ENCODE data around the gene MXRA7. TPM values are rescaled to one million over a fixed set of nuclear protein-coding genes. Genes with fewer than 3 reads are reported as not detected.

The MXRA7 gene
- total RNA-seq, 1 donor, result 287 TPM

DNA sequence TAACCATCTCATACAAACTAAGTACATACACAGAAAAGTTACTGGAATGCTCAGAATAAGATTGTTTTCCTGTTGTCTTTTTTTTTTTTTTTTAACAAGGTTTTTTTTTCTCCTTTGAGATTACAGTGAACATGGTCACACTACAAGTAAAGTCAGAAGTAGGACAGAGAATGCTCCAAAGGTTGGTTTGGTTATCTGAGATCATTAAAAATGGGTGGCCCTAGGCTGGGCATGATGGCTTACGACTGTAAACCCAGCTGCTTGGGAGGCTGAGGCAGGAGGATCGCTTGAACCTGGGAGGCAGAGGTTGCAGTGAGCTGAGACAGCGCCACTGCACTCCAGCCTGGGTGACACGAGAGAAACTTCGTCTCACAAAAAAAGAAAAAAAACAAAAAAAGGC is 60.3 kb downstream of the MXRA7 start:
- no peak for TF ChIP-seq CTCF (IDR thresholded peaks at IDR 0.05; ENCODE audit: insufficient read depth, low read length)
- DNase-seq (ENCODE audit: low read depth), result no peak
- H3K4me3 ChIP-seq (ENCODE audit: low read depth, low read length), result no peak overlapping the region

DNA sequence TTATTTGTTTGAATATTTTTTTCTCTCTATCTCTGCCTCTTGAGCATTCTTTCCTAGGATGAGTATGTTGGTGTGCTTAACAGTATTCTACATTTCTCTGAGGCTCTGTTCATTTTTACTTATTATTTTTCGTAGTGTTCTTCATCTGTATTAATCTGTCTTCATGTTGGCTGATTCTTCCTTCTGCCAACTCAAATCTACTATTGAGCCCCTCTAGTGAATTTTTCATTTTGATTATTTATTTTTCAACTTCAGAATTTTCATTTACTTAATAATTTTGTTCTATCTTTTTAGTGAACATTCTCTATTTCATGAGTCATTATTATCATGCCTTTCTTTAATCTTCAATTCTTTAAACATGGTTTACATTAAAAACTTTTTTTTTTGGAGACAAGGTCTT is 64.1 kb downstream of the MXRA7 start:
- no peak for DNase-seq (ENCODE audit: low read depth)
- no peak for TF ChIP-seq CTCF (IDR thresholded peaks at IDR 0.05; ENCODE audit: insufficient read depth, low read length)
- H3K4me3 ChIP-seq (ENCODE audit: low read depth, low read length), result no peak overlapping the region

- no peak for TF ChIP-seq CTCF (IDR thresholded peaks at IDR 0.05; ENCODE audit: insufficient read depth, low read length)
- no peak overlapping the region for H3K4me3 ChIP-seq (ENCODE audit: low read depth, low read length)
- no peak for DNase-seq (ENCODE audit: low read depth)
Observed at GRCh38 chr17:76645481-76645880, 65.3 kb downstream of the MXRA7 start.

DNA sequence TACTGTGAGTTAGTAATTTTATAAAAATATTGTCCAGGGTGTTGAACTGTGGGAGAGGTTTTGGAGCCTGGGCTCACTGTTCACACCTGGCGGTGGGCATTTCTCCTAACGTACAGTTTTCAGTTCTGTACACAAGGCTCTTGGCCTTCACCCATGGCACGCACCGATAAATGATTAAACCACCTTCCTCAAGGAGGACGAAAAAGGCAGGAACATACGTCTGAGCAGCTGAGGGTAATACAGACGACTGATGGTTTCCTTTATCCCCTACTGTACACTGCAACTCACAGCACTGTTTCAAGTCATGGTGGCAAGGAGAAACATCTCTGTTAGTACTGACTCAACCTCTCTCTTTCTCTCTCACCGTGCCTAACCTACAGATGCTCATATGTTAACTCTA is 65.8 kb downstream of the MXRA7 start:
- DNase-seq (ENCODE audit: low read depth), result no peak
- TF ChIP-seq CTCF (IDR thresholded peaks at IDR 0.05; ENCODE audit: insufficient read depth, low read length), result no peak
- no peak overlapping the region for H3K4me3 ChIP-seq (ENCODE audit: low read depth, low read length)

DNA sequence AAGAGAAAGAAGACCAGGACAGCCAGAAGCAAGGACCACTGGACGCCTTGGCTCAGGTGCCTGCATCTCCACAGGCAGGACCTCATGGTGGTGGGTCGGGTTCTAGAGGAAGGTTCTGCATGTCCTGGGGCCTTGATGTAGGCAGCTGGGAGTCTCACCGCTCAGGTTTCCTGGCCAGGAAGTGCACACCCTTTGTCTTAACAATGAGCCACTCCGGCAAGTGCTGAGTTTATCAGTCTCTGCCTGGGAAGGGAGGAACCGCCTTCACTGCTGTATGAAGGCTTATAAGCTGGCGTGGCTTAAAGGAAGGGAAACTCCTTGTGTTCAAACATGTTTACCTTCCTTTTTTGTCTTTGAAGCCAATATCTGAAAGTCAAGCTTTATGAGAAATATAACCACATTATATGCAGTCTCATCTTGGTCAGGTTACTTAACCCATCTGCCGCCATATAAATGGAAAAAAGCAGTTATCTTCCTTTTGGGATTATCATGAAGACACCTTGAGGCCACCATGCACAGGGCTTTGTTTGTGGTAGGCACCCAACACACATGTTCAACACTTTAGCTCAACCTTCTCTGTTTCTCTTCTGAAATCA is 67.1 kb downstream of the MXRA7 start, which contains the start of gene ST6GALNAC1:
ST6GALNAC1 (minus strand) TSS at position 205 of the 596 bp plus-strand sequence; CDS start at position 86, 119 bp downstream.
- TF ChIP-seq CTCF (IDR thresholded peaks at IDR 0.05; ENCODE audit: insufficient read depth, low read length), result no peak
- DNase-seq (ENCODE audit: low read depth), result no peak
- no peak within 1 kb of the TSS for H3K4me3 ChIP-seq (ENCODE audit: low read depth, low read length)

DNA sequence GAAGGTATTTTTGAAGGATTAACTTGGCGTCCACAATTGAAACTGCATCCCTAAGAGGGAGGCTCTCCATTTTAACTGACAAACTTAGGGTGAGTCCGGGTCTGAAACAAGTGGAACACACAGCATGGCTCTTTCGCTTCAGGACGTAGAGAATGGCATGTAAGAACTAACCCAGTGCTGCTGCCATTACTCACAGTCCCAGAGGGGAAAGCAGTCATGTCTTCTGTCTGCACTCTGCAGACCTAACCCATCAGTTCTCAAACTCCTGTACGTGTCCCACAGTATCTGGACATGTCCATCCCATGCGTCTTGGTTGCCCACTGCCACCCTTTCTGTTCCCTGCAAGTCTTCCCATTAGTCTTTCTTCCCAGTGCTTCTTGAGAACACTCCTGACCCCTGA is 67.8 kb downstream of the MXRA7 start:
- no peak overlapping the region for H3K4me3 ChIP-seq (ENCODE audit: low read depth, low read length)
- TF ChIP-seq CTCF (IDR thresholded peaks at IDR 0.05; ENCODE audit: insufficient read depth, low read length), result no peak
- no peak for DNase-seq (ENCODE audit: low read depth)

- no peak overlapping the region for H3K4me3 ChIP-seq (ENCODE audit: low read depth, low read length)
- DNase-seq (ENCODE audit: low read depth), result no peak
- no peak for TF ChIP-seq CTCF (IDR thresholded peaks at IDR 0.05; ENCODE audit: insufficient read depth, low read length)
Observed at GRCh38 chr17:76642032-76642561, 68.7 kb downstream of the MXRA7 start.
